Stimulated activated CD8-positive, alpha-beta memory T cell treated with anti-CD3 and anti-CD28 coated beads, Interleukin-7, amount 100 ng/mL, for 24 hours (primary cell): ENCODE measurements around the gene POLD1.
A peak's percentile ranks its signal among the peaks of the same experiment; 100 is the strongest.
"Not testable (repeated sequence)": the region's sequence is repeated elsewhere in the genome, so short reads cannot be mapped to it uniquely, and the experiment has no call there.

Experiments used
- DNase-seq: peaks from one replicate; pipeline ENCODE4 v3.0.0-alpha.2; 2020; ENCODE audit warnings: low read depth

POLD1 gene

GRCh38 chr19:50390952-50391351, 6.8 kb downstream of the POLD1 start:
- DNase-seq, result not testable (repeated sequence)

- no peak for DNase-seq
Measured at GRCh38 chr19:50392759-50393158, 8.6 kb downstream of the POLD1 start.

- no peak for DNase-seq
Measured at GRCh38 chr19:50393589-50393988, 9.4 kb downstream of the POLD1 start.

- no peak for DNase-seq
Measured at GRCh38 chr19:50394017-50394416, 9.9 kb downstream of the POLD1 start.

GRCh38 chr19:50398675-50399367, 14.7 kb downstream of the POLD1 start:
- no peak for DNase-seq

- no peak for DNase-seq
Measured at GRCh38 chr19:50399368-50399745, 15.2 kb downstream of the POLD1 start.

GRCh38 chr19:50401605-50402450, 17.7 kb downstream of the POLD1 start:
- DNase-seq, result no peak

GRCh38 chr19:50402544-50403301, 18.6 kb downstream of the POLD1 start:
- no peak for DNase-seq

- DNase-seq, result no peak
Measured at GRCh38 chr19:50406156-50406820, 22.1 kb downstream of the POLD1 start.

- DNase-seq, result no peak
Measured at GRCh38 chr19:50406829-50407228, 22.7 kb downstream of the POLD1 start.

- no peak for DNase-seq
Measured at GRCh38 chr19:50409347-50409746, 25.2 kb downstream of the POLD1 start.

- DNase-seq, result no peak
Measured at GRCh38 chr19:50410109-50410508, 26.0 kb downstream of the POLD1 start.

- DNase-seq, result no peak
Measured at GRCh38 chr19:50412419-50412818, 28.3 kb downstream of the POLD1 start.

- no peak for DNase-seq
Measured at GRCh38 chr19:50413096-50413495, 28.9 kb downstream of the POLD1 start.

- no peak for DNase-seq
Measured at GRCh38 chr19:50413531-50413930, 29.4 kb downstream of the POLD1 start.

- DNase-seq, result peak; percentile 69
Measured at GRCh38 chr19:50414864-50415660, 30.9 kb downstream of the POLD1 start.

GRCh38 chr19:50415661-50416033, 31.5 kb downstream of the POLD1 start:
- DNase-seq, result no peak

- no peak for DNase-seq
Measured at GRCh38 chr19:50416034-50416977, 32.2 kb downstream of the POLD1 start.

- DNase-seq, result no peak
Measured at GRCh38 chr19:50417111-50418081, 33.2 kb downstream of the POLD1 start.
